Left forelimb (tissue), 1 donor: ENCODE results near the gene EPB41L4B.

Source experiments
- DNase-seq: peaks from one replicate; pipeline ENCODE4 v3.0.0-alpha.2; 2018; ENCODE audit warnings: low spot score

The EPB41L4B gene

DNA sequence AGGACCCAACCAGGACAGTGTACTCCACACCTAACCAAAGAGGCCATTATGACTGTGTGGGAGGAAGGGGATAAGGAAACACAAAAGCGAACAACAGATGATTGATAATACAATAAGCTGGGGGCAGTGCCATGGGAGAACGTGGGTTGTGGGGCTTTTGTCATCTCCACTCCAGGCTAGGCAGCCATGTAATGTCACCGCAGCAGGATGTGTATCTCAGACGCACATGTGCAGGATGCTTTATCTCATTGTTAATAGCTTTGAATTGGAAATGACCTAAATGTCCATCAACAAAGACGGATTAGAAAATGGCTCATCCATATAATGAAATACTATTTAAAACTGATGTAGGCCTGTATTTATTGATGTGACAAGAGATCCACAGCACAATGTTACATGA lies 51.0 kb downstream of the EPB41L4B start:
- no peak for DNase-seq

DNA sequence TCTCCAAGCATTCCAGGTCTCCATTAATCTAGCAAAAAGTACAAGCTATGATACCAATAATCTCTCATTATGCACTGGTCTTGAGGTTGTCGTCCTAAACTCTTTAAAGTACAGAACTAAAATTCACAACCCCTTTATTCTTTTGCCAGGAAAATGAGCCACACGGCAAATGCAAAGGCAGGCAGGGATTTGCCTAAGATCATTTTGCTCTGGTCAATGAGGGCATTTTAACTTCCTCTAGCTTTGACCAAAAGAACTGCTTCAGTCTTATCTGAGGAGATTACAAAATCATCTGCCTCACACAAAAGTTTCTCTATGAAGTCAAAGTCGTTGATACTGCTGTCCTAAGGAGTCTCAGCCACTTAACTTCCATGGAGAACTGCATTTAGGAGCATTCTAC lies 51.8 kb downstream of the EPB41L4B start:
- DNase-seq, result no peak

DNA sequence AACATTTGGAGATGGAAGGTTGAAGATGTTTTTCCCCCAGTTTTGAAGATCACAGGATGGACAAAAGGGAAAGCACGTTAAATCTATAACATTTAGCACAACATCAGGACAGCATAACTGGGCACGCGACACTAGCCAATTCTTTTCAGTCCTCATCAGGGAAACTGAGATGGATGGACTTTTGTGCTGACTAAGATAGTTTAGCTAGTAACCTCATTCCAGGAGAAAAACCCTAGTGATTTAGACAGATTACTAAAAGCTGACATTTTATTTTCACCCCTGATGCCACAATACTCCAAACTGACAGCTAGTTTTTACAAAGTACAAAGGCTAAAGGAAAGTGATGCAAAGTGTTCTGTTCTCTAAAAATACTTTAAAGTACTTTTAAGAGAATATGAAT lies 53.3 kb downstream of the EPB41L4B start:
- no peak for DNase-seq

DNA sequence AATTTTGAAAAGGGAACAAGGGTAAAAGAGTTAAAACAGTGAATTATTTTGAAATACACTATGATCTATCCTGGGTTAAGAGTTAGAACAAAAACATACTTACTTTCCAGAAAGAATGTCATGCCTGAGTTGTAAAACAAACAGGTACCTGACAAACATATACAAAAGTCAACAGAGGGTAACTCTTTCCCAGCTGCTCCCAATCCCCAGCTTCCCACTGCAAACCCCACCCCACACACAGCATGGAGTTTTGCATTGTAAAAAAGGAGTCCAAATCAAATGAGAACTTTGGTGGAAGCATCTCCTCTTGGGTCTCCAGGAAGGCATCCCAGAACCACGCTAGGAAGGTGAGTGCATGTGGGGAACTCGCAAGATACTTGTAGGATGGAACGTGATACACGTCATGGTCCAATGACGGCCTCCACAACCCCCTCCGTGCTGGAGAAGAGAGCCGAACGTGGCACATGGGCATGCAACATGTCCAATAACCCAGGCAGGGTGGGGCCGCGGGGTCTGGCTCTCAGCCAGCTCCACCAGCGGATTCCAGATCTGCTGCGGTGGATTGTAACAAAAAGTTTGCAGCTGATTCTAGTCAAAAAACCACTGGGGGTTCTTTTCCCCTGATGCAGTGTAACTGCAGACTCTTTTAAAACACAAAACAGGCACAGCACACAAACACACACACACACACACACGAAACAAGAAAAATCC lies 55.8 kb downstream of the EPB41L4B start:
- peak; percentile 66 for DNase-seq

DNA sequence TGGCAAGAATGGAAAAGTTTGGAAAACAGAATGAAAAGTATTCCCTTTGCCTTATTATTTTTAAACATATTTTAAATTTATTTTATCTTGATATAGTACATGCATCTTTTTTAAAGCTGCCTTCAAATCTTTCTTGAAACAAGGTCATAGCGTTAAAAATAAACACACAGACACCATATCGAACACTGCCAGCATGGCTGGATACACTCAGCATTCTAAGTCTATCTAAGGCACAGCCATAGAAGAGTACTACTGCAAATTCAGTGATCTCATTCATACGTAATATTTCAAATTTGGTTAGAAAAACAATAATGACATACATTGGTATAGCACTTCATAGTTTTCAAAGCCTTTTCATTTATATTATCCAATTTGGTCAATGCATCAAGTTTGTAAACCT lies 57.5 kb downstream of the EPB41L4B start:
- DNase-seq, result no peak

DNA sequence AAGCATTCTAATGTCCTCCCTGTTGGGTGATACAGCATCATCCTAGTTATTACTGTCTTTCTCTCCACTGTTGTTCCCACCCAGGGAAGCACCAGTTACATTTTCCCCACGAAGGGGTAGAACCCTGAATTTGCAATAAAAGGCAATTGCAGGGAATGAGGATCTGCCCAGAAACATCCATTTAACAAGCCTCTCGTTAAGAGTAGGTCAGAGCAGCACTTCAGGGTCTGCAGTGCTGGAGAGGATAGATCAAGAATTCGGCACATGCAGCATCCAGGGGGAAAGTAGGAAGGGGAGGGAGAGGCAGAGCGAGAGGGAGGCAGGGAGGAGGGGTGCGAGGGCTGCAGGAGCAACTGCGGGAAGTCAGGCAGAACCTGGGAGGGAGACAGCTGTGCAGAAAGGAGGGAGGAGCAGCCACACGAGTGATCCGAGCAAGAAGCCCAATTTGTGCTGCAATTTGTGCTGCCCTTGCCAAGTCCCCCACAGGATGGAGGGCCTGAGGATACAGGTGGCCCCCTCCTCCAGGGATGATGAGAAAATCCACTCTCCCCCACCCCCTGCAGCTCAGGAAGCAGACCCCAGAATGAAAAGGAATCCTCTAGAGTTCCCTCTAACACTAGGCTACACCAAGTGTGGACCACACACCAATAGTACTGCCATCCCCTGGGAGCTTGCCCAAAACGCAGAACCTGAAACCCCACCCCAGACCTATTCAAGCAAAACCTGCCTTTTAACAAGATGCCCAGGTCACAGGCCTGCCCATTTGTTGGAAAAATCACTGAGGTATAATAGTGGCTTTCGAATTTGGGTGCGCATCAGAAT lies 62.2 kb downstream of the EPB41L4B start:
- peak; percentile 74 for DNase-seq

DNA sequence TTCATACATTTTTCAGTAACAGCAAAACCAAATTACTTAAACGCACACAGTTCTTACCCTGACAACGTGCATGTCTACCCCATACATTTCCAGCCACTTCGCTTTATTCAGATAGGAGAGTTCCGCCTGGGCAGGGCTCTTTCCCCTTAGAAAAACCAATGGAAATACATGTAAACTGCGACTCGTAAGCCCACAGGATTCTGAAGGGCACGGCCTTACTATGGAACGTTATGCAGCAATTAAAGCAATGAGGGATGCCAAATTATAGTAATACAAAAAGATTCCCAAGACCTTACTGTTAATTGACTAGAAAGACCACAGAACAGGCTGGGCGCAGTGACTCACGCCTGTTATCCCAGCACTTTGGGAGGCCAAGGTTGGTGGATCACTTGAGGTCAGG lies 64.5 kb downstream of the EPB41L4B start:
- no peak for DNase-seq

DNA sequence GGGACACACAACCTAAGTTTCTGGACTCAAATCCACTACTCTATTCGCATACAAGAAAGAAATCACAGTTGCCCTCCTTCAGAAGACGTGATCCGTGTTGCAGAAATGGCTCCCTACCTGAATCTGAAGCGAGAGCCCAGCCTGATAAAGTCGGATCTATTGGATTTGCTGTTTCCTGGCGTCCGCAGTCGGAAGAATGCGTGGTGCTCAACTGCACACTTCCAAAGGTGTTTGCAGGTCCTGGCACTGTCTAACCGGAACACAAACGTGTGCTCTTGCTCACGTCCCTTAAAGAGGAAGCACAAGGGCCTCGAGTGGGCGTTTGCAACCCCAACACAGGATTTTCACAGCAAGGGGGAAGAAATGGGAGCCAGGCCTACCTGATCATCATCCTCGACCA lies 65.5 kb downstream of the EPB41L4B start:
- no peak for DNase-seq

DNA sequence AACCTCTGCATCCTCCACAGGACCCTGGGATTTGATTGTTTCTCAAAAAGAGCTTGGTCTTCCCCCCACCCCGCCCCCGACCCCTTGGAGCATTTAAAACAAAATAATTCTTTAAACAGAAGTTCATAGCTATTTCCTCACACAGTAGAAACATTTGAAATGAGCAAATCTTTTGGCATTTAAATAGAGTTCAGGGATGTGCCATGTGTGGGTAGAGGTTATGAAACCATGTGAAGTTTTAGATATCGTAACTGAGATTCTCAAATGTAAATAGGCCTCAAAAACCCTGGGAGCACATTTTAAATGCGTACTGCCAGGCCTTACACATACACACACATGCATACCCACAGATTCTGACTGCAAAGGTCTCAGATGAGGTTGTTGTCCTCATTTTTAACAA lies 66.5 kb downstream of the EPB41L4B start:
- no peak for DNase-seq

DNA sequence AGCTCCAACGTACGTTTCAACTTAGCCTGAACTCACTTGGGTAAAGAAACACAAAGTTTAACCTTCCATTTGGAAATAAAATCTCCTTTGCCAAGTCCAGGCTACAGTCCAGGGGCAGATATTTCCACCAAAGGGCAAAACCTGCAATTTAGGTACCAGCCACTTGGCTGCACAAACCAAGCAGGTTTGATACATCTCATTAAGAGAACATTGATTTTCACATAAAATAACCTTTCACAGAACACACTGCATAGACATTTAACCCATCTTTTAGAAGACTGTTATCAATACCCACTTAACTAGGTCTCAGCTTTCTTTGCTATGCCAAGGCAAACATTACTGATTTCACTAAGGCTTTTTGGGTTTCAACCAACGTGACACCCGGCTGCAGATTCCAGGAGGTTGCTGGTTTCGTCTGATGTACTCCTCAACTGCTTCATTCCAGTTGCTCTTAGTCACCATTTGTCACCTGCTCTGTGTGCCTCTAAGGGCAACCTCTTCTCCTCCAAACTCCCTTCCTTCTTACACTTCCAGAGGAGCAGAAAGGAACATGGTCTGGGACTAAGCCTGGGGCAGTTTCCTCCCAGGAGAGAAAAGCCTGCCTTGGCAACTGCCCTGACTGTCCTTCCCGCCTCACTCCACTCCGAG lies 67.1 kb downstream of the EPB41L4B start:
- no peak for DNase-seq

DNA sequence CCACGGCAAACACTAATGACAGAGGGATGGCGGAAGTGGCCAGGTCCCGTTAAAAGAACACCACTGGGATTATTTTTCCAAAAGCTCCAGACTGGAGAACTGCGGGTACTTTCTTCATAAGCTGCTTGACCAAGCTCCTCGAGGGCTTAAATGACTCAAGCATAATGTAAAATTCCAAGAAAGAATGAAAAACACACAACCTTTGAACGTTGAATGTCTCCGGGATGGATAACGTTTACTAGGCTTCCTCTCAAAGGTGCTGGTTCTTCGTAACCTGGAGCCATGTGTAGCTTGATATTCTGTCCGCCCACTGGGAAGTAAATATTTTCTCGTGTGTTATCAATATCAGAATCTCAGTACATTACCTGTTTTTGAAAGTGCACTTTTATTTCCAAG lies 67.6 kb downstream of the EPB41L4B start:
- no peak for DNase-seq

DNA sequence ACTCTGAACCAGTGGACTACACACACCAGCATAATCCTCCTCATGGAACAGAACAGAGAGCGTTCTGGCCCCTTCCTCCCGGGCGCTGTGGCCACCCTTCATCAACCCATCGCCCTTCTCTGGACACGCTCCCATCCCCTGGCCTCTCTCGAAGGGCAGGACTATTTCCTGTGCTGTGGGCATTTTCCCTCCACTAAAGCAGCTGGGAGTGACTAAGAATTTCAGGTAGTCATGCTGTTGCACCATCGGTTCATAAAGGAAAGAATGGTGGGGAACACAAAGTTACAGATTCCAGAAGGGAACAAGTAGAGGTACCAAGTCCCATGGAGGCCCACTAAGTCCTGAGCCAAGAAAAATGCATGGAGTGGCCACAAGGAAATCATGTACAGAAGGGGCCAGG lies 68.6 kb downstream of the EPB41L4B start:
- peak; percentile 25 for DNase-seq

DNA sequence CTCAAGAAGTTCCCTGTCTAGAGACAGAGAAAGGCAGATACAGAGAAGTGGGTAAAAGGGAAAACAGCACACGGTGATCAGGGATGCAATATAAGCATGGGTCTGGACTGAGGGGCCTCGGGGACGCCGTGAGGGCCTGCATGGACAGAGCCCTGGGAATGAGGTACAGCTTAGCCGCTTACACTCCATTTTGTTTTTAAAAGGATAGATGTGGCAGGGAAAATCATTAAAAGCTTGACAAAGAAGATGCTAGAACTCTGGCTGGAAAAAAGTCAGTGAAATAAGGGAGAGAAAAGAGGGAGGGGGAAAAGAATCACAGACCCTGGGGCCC lies 69.1 kb downstream of the EPB41L4B start:
- DNase-seq, result no peak

DNA sequence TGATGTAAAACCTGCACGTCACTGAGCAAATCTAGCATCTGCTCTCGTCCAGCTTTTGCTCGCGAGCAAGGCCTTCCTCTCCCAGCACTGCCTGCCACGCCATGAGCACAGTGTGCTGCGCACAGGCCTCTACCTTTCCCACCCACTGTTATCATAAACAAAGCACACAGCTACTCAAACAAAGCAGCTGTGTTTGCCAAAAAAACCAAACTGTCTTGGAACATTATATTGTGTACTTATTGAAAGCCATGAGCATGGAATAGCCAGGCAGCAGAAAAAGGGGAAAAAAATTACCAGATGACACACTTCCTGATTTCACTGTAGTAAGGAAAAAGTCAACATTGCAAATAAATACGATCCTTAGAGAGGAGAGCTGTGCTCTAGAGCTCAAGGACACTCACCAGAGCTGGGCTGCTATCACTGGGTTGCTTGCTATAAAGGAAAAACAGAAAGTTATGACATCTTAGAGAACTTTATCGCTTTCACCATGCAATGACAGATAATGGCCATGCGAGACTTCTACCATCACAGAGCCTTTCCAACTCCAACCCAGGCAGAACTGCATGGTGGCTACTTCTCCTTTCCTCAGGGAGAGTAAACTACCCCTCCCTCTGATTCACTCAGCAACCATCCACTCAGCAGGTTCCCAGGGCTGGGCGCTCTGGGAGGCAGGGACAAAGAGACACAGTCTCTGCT lies 69.6 kb downstream of the EPB41L4B start:
- DNase-seq, result no peak

DNA sequence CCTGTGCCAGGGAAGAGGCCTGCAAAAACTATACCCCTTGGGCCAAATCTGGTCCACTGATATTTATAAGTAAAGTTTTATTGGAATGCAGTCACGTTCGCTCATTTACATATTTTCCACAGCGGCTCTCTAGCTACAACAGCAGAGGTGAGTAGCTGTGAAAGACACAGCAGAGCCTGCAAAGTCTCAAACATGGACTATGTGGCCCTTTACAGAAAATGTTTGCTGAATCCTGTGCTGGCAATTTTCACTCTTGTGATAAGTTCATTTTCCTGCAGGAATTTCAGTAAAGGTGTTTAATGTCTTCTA lies 70.1 kb downstream of the EPB41L4B start:
- DNase-seq, result no peak

DNA sequence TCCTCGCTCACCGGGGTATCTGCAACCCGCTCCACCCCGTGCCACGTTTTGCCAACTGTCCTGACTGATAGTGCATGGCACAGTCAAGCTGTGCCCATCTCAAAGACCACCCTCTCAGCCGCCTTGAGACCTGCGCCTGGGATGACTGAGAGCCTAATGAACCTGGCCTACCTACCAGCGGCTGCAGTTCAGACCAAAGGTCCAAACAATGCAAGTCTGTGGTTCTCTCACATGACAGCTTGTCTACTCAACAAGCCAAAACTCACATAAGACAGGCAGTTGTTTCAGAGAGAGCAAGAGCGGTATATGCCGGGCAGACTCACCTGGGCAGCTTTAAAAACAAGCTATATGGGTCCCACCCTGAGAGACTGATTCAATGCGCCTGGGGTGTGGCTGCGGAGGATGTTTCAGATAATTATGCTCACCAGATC lies 70.5 kb downstream of the EPB41L4B start:
- DNase-seq, result no peak

DNA sequence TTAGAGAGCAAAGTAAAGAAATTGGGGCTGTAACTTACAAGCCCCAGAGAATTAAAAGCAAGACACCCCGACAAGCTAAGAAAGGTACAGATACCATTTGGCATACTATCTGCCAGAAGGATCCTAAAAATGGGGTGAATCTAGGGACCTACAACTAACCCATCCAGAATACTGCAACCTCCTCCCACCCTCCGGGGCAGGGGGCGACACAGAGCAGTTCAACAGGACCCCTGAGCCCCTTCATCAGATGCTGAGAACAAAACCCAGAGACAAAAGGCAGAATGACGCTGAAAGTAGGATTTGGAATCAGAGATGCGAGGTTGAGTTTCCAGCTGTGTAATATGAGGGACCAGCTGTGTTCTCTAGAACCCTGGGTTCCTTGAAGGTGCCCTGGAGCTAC lies 71.2 kb downstream of the EPB41L4B start:
- DNase-seq, result no peak

DNA sequence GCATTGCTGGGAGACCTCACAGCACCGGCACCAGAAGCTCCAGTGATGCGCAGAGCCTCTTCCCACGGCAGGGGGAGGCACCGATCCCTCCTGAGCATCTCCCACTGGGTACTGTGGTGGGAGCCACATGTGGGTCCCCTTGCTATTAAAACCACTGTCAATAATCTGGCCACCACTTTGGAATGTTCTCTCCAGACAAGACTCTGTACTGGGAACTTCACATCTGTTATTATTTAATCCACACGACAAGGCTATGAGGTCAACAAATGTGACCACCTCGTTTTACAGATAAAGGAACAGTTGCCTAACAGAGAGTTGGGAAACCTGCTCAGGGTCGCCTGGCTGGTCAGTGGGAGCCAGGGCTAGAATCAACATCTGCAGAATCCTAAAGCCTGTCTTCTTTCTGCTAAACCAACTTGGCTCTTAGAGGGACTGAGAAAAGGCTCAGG lies 72.7 kb downstream of the EPB41L4B start:
- DNase-seq, result no peak

DNA sequence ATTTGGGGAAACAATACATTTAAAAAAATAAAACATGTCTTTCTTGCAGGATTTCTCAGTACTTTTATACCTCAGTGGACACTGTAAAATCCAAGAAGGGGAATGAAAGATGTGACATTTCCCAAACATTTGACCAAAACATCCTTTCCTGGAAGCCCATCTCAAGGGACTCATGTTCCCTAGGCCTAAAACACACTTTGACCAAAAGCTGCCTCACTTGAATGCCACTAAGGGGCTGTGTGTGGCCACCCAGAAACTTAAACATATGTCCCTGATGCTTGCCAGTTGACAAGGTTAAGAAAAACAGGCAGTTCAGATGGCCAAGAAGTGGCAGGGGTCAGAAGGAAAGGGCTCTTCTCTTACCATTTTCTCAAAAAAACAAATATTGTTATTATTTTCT lies 73.6 kb downstream of the EPB41L4B start:
- DNase-seq, result no peak

DNA sequence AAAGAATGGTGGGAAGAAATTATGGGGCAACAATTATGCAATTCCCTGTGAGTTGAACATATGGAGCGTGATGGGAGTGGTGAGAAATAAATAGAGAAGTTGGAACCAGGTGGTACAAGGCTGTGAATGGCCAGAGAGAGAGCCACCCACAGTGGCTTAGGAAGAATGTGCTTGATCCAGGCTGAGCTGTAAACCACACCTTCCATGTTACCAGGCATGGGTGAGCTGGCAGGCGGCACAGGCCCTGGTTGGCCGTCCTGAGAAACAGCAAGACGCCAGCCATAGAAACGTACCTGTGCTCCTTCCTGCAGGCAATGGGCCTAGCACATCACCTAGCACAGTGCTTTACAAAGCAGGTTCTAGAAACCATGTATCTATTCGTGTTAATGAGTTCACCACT lies 74.3 kb downstream of the EPB41L4B start:
- no peak for DNase-seq

DNA sequence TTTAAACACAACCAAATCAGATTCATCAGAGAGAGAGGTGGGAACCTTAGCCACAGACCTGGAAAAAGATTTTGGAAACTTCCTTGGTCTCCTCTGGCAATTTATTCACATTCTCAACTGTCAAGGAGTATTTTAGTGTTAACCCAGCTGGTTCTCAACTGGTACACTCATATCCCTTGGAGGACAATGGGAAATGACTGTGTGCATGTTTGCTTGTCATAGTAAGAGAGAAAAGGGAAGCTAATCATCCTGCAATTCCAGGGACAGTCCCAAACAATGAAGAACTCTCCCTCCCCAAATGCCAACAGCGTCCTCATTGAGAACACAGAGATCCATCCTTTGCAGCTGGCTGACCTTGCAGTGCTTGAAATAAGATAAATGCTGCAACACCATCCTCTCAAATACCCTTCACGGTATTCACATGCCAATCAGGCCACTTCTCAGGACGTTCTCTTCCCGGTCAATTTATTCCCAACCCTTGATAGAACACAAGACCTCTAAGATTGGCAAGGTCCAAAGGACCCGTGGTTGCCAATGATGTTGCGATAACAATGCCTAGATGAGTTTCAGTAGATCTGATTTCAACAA lies 75.5 kb downstream of the EPB41L4B start:
- DNase-seq, result no peak
